ENCODE results near the gene RNF182.

RNF182 gene

GRCh38 chr6:14026831-14027539, 102.2 kb downstream of the RNF182 start:
- DNase-seq: peak in 6 of 10 donors; percentile 36 to 88 (median 58)
- intact Hi-C loops (cut with DNase I): no loop called here

GRCh38 chr6:14028631-14029030, 103.9 kb downstream of the RNF182 start:
- intact Hi-C loops (cut with DNase I): no loop called here
- DNase-seq: no peak

GRCh38 chr6:14029605-14030004, 104.9 kb downstream of the RNF182 start:
- DNase-seq: no peak
- intact Hi-C loops (cut with DNase I): no loop called here

Data from posterior cingulate gyrus (tissue), 11 donors.